Left colon (tissue), 2 donors: Measurements from ENCODE around the gene FBXL7. TPM values are rescaled to one million over a fixed set of nuclear protein-coding genes. Genes with fewer than 3 reads are reported as not detected.

Source experiments
- ATAC-seq: fragments of 200-7000 bp; cut with Tn5 transposase; one replicate; pipeline ENCODE4 v1.9.1; 2020; ENCODE audit warnings: mild to moderate bottlenecking, moderate library complexity
- DNase-seq, 2 donors: peaks; one replicate each; pipeline ENCODE4 v3.0.0-alpha.2; 2020
- intact Hi-C, 2 donors: fragments of 100-400 bp; cut with DNase I in 1 of 2; cut with micrococcal nuclease in 1 of 2; formaldehyde crosslinking; loops; one replicate each; pipeline versions ENCODE4 v1.11.2 to v1.14.0; 2022; cut with DNase I, micrococcal nuclease
- total RNA-seq, 2 donors: library from RNA; stranded (reverse); fragmentation: NEBNext Ultra II Directional; extraction: Animal tissue kit (Norgen Biotek cat#: 25700); gene quantifications; one replicate each; pipeline ENCODE4 v1.2.1, GENCODE V29; 2021
- donor health status: DM: no; HTN: no; CAD: no.
- donor health status: DM: yes; HTN: yes; CAD: no.

FBXL7 gene
- total RNA-seq, 2 donors from 2014 or later = 1.6 to 3.6 TPM

- ATAC-seq (no peak), DNase-seq (no peak)
- intact Hi-C loops = no loop called here
These were observed 272.2 kb downstream of the FBXL7 start for GRCh38 chr5:15772131-15772530.

- intact Hi-C loops = no loop called here
- ATAC-seq (no peak), DNase-seq (no peak)
These were observed 274.7 kb downstream of the FBXL7 start for GRCh38 chr5:15774632-15775031.

- no peak for DNase-seq
- ATAC-seq = no peak
- intact Hi-C loops = no loop called here
These were observed 276.4 kb downstream of the FBXL7 start for GRCh38 chr5:15776346-15776745.

- no peak for DNase-seq
- no peak for ATAC-seq
- intact Hi-C loops = no loop called here
These were observed 283.8 kb downstream of the FBXL7 start for GRCh38 chr5:15783734-15784133.

GRCh38 chr5:15785531-15785981 is 285.6 kb downstream of the FBXL7 start:
- intact Hi-C loops = no loop called here
- DNase-seq (no peak), ATAC-seq (no peak)

- intact Hi-C loops = no loop called here
- ATAC-seq = no peak
- DNase-seq = no peak
These were observed 286.3 kb downstream of the FBXL7 start for GRCh38 chr5:15786326-15786725.

- ATAC-seq = no peak
These were observed 286.9 kb downstream of the FBXL7 start for GRCh38 chr5:15786884-15787283.

GRCh38 chr5:15787681-15788080 is 287.7 kb downstream of the FBXL7 start:
- ATAC-seq = no peak
- intact Hi-C loops = no loop called here
- no peak for DNase-seq

More at GRCh38 chr5:15786884-15787283, 286.9 kb downstream of the FBXL7 start:
- intact Hi-C loops = no loop called here
- DNase-seq = no peak

GRCh38 chr5:15789642-15790041 is 289.7 kb downstream of the FBXL7 start:
- DNase-seq (no peak), ATAC-seq (no peak)
- intact Hi-C loops = no loop called here

- no peak for ATAC-seq
- no peak for DNase-seq
- intact Hi-C loops = no loop called here
These were observed 290.6 kb downstream of the FBXL7 start for GRCh38 chr5:15790446-15791018.

- ATAC-seq (no peak), DNase-seq (no peak)
- intact Hi-C loops = no loop called here
These were observed 291.3 kb downstream of the FBXL7 start for GRCh38 chr5:15791274-15791673.

GRCh38 chr5:15791859-15792258 is 291.9 kb downstream of the FBXL7 start:
- no peak for DNase-seq
- intact Hi-C loops = no loop called here
- no peak for ATAC-seq

- DNase-seq = no peak
- intact Hi-C loops = no loop called here
- no peak for ATAC-seq
These were observed 294.3 kb downstream of the FBXL7 start for GRCh38 chr5:15794052-15794985.

GRCh38 chr5:15796096-15796495 is 296.1 kb downstream of the FBXL7 start:
- no peak for DNase-seq
- intact Hi-C loops = no loop called here
- no peak for ATAC-seq

- intact Hi-C loops = no loop called here
- ATAC-seq = no peak
- no peak for DNase-seq
These were observed 296.6 kb downstream of the FBXL7 start for GRCh38 chr5:15796557-15796956.

- intact Hi-C loops = no loop called here
- DNase-seq (no peak), ATAC-seq (no peak)
These were observed 297.1 kb downstream of the FBXL7 start for GRCh38 chr5:15797116-15797515.

- DNase-seq (no peak), ATAC-seq (no peak)
- intact Hi-C loops = no loop called here
These were observed 298.0 kb downstream of the FBXL7 start for GRCh38 chr5:15798006-15798405.

GRCh38 chr5:15799014-15799413 is 299.0 kb downstream of the FBXL7 start:
- no peak for ATAC-seq

GRCh38 chr5:15799612-15800011 is 299.6 kb downstream of the FBXL7 start:
- intact Hi-C loops = no loop called here
- DNase-seq = no peak
- no peak for ATAC-seq

More at GRCh38 chr5:15799014-15799413, 299.0 kb downstream of the FBXL7 start:
- intact Hi-C loops = no loop called here
- DNase-seq = no peak

- DNase-seq (no peak), ATAC-seq (no peak)
- intact Hi-C loops = no loop called here
These were observed 303.3 kb downstream of the FBXL7 start for GRCh38 chr5:15803280-15803679.
